ENCODE data around the gene AKR7A2. TPM values are rescaled to one million over a fixed set of nuclear protein-coding genes. Genes with fewer than 3 reads are reported as not detected.

AKR7A2 gene
- total and polyA plus RNA-seq, 2 experiments from 2014 or later = 20.8 to 53.6 TPM

- no peak for TF ChIP-seq CREB1 (CRISPR knock-in tag; IDR thresholded peaks at IDR 0.05; ENCODE audit: low read depth)
- TF ChIP-seq ZNF462 (CRISPR knock-in tag; IDR thresholded peaks at IDR 0.05) = no peak
- no peak for TF ChIP-seq ZNF114 (CRISPR knock-in tag; IDR thresholded peaks at IDR 0.05)
- TF ChIP-seq JUNB (IDR thresholded peaks at IDR 0.05; ENCODE audit: unreplicated experiment) = no peak
- no peak for TF ChIP-seq EZH2 (IDR thresholded peaks at IDR 0.05; ENCODE audit: low read depth, unreplicated experiment)
- TF ChIP-seq NANOG (IDR thresholded peaks at IDR 0.05; ENCODE audit: borderline replicate concordance) = no peak
- TF ChIP-seq REST (IDR thresholded peaks at IDR 0.05; ENCODE audit: unreplicated experiment) = no peak
- TF ChIP-seq ETS1 (IDR thresholded peaks at IDR 0.05) = no peak
- TF ChIP-seq EZH2phosphoT487 (IDR thresholded peaks at IDR 0.05; ENCODE audit: unreplicated experiment) = no peak
- TF ChIP-seq POLR2AphosphoS5 (IDR thresholded peaks at IDR 0.05; ENCODE audit: low read depth) = no peak
- no peak for TF ChIP-seq STAT1 (IDR thresholded peaks at IDR 0.05; ENCODE audit: unreplicated experiment)
- no peak for TF ChIP-seq CTCF (conservative IDR thresholded peaks at IDR 0.05; ENCODE audit: low read depth in 2 of 2)
- no peak for TF ChIP-seq ZNF331 (CRISPR knock-in tag; IDR thresholded peaks at IDR 0.05; ENCODE audit: low read depth)
- H3K27ac Mint-ChIP-seq = no peak overlapping the region
- no peak overlapping the region for H3K4me3 Mint-ChIP-seq
- H3K27me3 ChIP-seq (ENCODE audit: insufficient read depth) = peaks cover 10% of the 10 kb centered on the region
- H2AFZ ChIP-seq = no peak overlapping the region
- H3K4me1 ChIP-seq (ENCODE audit: insufficient read depth) = 0 out of 2 replicates have a peak, but pooled peaks cover 8% of the 10 kb centered on the region
- H4K20me1 ChIP-seq (replicated peaks; ENCODE audit: insufficient read depth) = peaks cover 3% of the 10 kb centered on the region; the same call in 1 of the 2 replicates
- no peaks in the 10 kb centered on the region; the same call in 1 of the 2 replicates for H3K79me2 ChIP-seq (replicated peaks; ENCODE audit: insufficient read depth)
- H3K27ac ChIP-seq (ENCODE audit: low read depth) = no peak overlapping the region
- H3F3A ChIP-seq (replicated peaks; ENCODE audit: low read depth) = no peaks in the 10 kb centered on the region
- no peaks in the 10 kb centered on the region for H3K36me3 ChIP-seq (ENCODE audit: insufficient read depth)
- H3K9me3 Mint-ChIP-seq = no peaks in the 10 kb centered on the region
- H3K9me2 ChIP-seq (ENCODE audit: insufficient read depth) = no peaks in the 10 kb centered on the region
- H3K4me2 ChIP-seq = no peak overlapping the region
- peaks cover 7% of the 10 kb centered on the region; the same call in 2 of the 3 replicates for H3K4me1 Mint-ChIP-seq
- ATAC-seq = no peak
- H3K27me3 Mint-ChIP-seq (ENCODE audit: insufficient read depth, low read depth, poor library complexity) = peaks cover 9% of the 10 kb centered on the region
- peaks cover 46% of the 10 kb centered on the region for H3K36me3 Mint-ChIP-seq (ENCODE audit: low read depth)
- no peak for DNase-seq (ENCODE audit: low spot score)
- H3K4me3 ChIP-seq = no peak overlapping the region
Measured at GRCh38 chr1:19307794-19308508, 4.0 kb downstream of the AKR7A2 start.
